SK-N-SH (cell line): ENCODE data around the gene FAIM2.
A peak's percentile ranks its signal among the peaks of the same experiment; 100 is the strongest.

Experiments
- CHD2 ChIP-seq: fragments of 150-350 bp; IDR thresholded peaks from 2 replicates; pipeline ENCODE4 v1.6.1; 2018; ENCODE audit warnings: low read length; ENCODE audit not compliant: partially characterized antibody
- CTCF ChIP-seq: fragments of 200-600 bp; sonication (generic); IDR thresholded peaks from 2 replicates; pipeline ENCODE4 v1.6.1; 2017; ENCODE audit warnings: antibody characterized with exemption, mild to moderate bottlenecking, moderate library complexity
- EP300 ChIP-seq, 2 experiments: IDR thresholded peaks; 2 replicates each; pipeline versions ENCODE4 v1.4.0 to v1.6.1; 2012; ENCODE audit warnings: borderline replicate concordance in 1 of 2, low read depth in 1 of 2, low read length in 1 of 2
- EZH2phosphoT487 ChIP-seq: fragments of 200-600 bp; sonication (generic); IDR thresholded peaks from 2 replicates; pipeline ENCODE4 v1.6.1; 2017; ENCODE audit warnings: low read depth, mixed run types, mild to moderate bottlenecking, antibody characterized with exemption, moderate library complexity, borderline replicate concordance
- POLR2AphosphoS5 ChIP-seq: IDR thresholded peaks from 2 replicates; pipeline ENCODE4 v1.6.1; 2012; ENCODE audit warnings: low read depth, low read length
- RAD21 ChIP-seq: IDR thresholded peaks from 2 replicates; pipeline ENCODE4 v1.6.1; 2012; ENCODE audit warnings: mild to moderate bottlenecking, low read length
- TCF12 ChIP-seq: IDR thresholded peaks from 2 replicates; pipeline ENCODE4 v1.4.0; 2012
- TEAD4 ChIP-seq: IDR thresholded peaks from 2 replicates; pipeline ENCODE4 v1.4.0; 2012; ENCODE audit warnings: mild to moderate bottlenecking, borderline replicate concordance; ENCODE audit not compliant: insufficient read depth
- YY1 ChIP-seq: IDR thresholded peaks from 2 replicates; pipeline ENCODE4 v1.4.0; 2012; ENCODE audit warnings: low read depth, mild to moderate bottlenecking
- TF ChIP-seq, protein P1 (sequence below): IDR thresholded peaks from 2 replicates; pipeline ENCODE4 v1.6.1; 2012; ENCODE audit warnings: mild to moderate bottlenecking, low read depth, low read length, moderate library complexity
- TF ChIP-seq, protein P2 (sequence below): IDR thresholded peaks from 2 replicates; pipeline ENCODE4 v1.4.0; 2012; ENCODE audit warnings: low read depth, borderline replicate concordance
- TF ChIP-seq, protein P3 (sequence below): IDR thresholded peaks from 2 replicates; pipeline ENCODE4; 2012
- TF ChIP-seq, protein P4 (sequence below): fragments of 150-350 bp; IDR thresholded peaks from 2 replicates; pipeline ENCODE4 v1.6.1; 2016; ENCODE audit warnings: mild to moderate bottlenecking, low read depth, low read length
- TF ChIP-seq, protein P5 (sequence below): IDR thresholded peaks from 2 replicates; pipeline ENCODE4 v1.4.0; 2012; ENCODE audit warnings: low read depth, borderline replicate concordance

- TF ChIP-seq CTCF, result no peak
- no peak for TF ChIP-seq RAD21
- TF ChIP-seq POLR2AphosphoS5, result no peak
- no peak for TF ChIP-seq YY1
- TF ChIP-seq, protein P1, sequence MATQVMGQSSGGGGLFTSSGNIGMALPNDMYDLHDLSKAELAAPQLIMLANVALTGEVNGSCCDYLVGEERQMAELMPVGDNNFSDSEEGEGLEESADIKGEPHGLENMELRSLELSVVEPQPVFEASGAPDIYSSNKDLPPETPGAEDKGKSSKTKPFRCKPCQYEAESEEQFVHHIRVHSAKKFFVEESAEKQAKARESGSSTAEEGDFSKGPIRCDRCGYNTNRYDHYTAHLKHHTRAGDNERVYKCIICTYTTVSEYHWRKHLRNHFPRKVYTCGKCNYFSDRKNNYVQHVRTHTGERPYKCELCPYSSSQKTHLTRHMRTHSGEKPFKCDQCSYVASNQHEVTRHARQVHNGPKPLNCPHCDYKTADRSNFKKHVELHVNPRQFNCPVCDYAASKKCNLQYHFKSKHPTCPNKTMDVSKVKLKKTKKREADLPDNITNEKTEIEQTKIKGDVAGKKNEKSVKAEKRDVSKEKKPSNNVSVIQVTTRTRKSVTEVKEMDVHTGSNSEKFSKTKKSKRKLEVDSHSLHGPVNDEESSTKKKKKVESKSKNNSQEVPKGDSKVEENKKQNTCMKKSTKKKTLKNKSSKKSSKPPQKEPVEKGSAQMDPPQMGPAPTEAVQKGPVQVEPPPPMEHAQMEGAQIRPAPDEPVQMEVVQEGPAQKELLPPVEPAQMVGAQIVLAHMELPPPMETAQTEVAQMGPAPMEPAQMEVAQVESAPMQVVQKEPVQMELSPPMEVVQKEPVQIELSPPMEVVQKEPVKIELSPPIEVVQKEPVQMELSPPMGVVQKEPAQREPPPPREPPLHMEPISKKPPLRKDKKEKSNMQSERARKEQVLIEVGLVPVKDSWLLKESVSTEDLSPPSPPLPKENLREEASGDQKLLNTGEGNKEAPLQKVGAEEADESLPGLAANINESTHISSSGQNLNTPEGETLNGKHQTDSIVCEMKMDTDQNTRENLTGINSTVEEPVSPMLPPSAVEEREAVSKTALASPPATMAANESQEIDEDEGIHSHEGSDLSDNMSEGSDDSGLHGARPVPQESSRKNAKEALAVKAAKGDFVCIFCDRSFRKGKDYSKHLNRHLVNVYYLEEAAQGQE, result no peak
- no peak for TF ChIP-seq TEAD4
- TF ChIP-seq TCF12, result no peak
- TF ChIP-seq, protein P2, sequence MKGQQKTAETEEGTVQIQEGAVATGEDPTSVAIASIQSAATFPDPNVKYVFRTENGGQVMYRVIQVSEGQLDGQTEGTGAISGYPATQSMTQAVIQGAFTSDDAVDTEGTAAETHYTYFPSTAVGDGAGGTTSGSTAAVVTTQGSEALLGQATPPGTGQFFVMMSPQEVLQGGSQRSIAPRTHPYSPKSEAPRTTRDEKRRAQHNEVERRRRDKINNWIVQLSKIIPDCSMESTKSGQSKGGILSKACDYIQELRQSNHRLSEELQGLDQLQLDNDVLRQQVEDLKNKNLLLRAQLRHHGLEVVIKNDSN, result no peak
- TF ChIP-seq, protein P3, sequence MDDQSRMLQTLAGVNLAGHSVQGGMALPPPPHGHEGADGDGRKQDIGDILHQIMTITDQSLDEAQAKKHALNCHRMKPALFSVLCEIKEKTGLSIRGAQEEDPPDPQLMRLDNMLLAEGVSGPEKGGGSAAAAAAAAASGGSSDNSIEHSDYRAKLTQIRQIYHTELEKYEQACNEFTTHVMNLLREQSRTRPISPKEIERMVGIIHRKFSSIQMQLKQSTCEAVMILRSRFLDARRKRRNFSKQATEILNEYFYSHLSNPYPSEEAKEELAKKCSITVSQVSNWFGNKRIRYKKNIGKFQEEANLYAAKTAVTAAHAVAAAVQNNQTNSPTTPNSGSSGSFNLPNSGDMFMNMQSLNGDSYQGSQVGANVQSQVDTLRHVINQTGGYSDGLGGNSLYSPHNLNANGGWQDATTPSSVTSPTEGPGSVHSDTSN, result peak; percentile 28; the same call in 1 of the 2 replicates
- TF ChIP-seq, protein P4, sequence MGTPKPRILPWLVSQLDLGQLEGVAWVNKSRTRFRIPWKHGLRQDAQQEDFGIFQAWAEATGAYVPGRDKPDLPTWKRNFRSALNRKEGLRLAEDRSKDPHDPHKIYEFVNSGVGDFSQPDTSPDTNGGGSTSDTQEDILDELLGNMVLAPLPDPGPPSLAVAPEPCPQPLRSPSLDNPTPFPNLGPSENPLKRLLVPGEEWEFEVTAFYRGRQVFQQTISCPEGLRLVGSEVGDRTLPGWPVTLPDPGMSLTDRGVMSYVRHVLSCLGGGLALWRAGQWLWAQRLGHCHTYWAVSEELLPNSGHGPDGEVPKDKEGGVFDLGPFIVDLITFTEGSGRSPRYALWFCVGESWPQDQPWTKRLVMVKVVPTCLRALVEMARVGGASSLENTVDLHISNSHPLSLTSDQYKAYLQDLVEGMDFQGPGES, result no peak
- TF ChIP-seq, protein P5, sequence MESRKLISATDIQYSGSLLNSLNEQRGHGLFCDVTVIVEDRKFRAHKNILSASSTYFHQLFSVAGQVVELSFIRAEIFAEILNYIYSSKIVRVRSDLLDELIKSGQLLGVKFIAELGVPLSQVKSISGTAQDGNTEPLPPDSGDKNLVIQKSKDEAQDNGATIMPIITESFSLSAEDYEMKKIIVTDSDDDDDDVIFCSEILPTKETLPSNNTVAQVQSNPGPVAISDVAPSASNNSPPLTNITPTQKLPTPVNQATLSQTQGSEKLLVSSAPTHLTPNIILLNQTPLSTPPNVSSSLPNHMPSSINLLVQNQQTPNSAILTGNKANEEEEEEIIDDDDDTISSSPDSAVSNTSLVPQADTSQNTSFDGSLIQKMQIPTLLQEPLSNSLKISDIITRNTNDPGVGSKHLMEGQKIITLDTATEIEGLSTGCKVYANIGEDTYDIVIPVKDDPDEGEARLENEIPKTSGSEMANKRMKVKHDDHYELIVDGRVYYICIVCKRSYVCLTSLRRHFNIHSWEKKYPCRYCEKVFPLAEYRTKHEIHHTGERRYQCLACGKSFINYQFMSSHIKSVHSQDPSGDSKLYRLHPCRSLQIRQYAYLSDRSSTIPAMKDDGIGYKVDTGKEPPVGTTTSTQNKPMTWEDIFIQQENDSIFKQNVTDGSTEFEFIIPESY, result no peak
- no peak for TF ChIP-seq EP300 (IDR thresholded peaks at IDR 0.05; ENCODE audit: borderline replicate concordance in 1 of 2, low read depth in 1 of 2, low read length in 1 of 2)
- no peak for TF ChIP-seq CHD2
- TF ChIP-seq EZH2phosphoT487, result no peak
Measured at GRCh38 chr12:49903700-49904423, at the start of gene FAIM2.
